ENCODE data around the gene AUNIP.

The AUNIP gene

GRCh38 chr1:25832336-25833037 is 26.8 kb downstream of the AUNIP start:
- no peak overlapping the region for H3K4me3 ChIP-seq (ENCODE audit: low read depth, low read length)

GRCh38 chr1:25831569-25832196 is 27.6 kb downstream of the AUNIP start:
- no peak overlapping the region for H3K4me3 ChIP-seq (ENCODE audit: low read depth, low read length)

GRCh38 chr1:25829046-25829445 is 30.2 kb downstream of the AUNIP start:
- H3K4me3 ChIP-seq (ENCODE audit: low read depth, low read length), result no peak overlapping the region

- H3K4me3 ChIP-seq (ENCODE audit: low read depth, low read length), result no peak overlapping the region
Measured at GRCh38 chr1:25828491-25828890, 30.8 kb downstream of the AUNIP start.

GRCh38 chr1:25826571-25826970 is 32.7 kb downstream of the AUNIP start:
- no peak overlapping the region for H3K4me3 ChIP-seq (ENCODE audit: low read depth, low read length)

- H3K4me3 ChIP-seq (ENCODE audit: low read depth, low read length), result no peak overlapping the region
Measured at GRCh38 chr1:25825605-25826004, 33.7 kb downstream of the AUNIP start.

- no peak overlapping the region for H3K4me3 ChIP-seq (ENCODE audit: low read depth, low read length)
Measured at GRCh38 chr1:25821630-25822091, 37.6 kb downstream of the AUNIP start.

GRCh38 chr1:25821112-25821476 is 38.2 kb downstream of the AUNIP start:
- peak overlapping the region; percentile 85 for H3K4me3 ChIP-seq (ENCODE audit: low read depth, low read length)

GRCh38 chr1:25820247-25821111 is 38.8 kb downstream of the AUNIP start:
- H3K4me3 ChIP-seq (ENCODE audit: low read depth, low read length), result peak overlapping the region; percentile 85

GRCh38 chr1:25819491-25820246 is 39.6 kb downstream of the AUNIP start, which contains the start of gene MTFR1L:
TSS of gene MTFR1L (plus strand) at chr1:25819954. CDS start at chr1:25823105, 3,151 bp downstream.
- peak within 1 kb of the TSS; percentile 85 for H3K4me3 ChIP-seq (ENCODE audit: low read depth, low read length)

GRCh38 chr1:25818569-25818968 is 40.7 kb downstream of the AUNIP start:
- no peak overlapping the region for H3K4me3 ChIP-seq (ENCODE audit: low read depth, low read length)

GRCh38 chr1:25817840-25818501 is 41.3 kb downstream of the AUNIP start:
- no peak overlapping the region for H3K4me3 ChIP-seq (ENCODE audit: low read depth, low read length)

- H3K4me3 ChIP-seq (ENCODE audit: low read depth, low read length), result no peak overlapping the region
Measured at GRCh38 chr1:25816112-25816718, 43.0 kb downstream of the AUNIP start.

- H3K4me3 ChIP-seq (ENCODE audit: low read depth, low read length), result no peak overlapping the region
Measured at GRCh38 chr1:25815208-25816111, 43.8 kb downstream of the AUNIP start.

GRCh38 chr1:25814549-25815087 is 44.6 kb downstream of the AUNIP start:
- no peak overlapping the region for H3K4me3 ChIP-seq (ENCODE audit: low read depth, low read length)

GRCh38 chr1:25813734-25814471 is 45.4 kb downstream of the AUNIP start:
- H3K4me3 ChIP-seq (ENCODE audit: low read depth, low read length), result no peak overlapping the region

- H3K4me3 ChIP-seq (ENCODE audit: low read depth, low read length), result no peak overlapping the region
Measured at GRCh38 chr1:25813071-25813733, 46.1 kb downstream of the AUNIP start.

All from iPS-11a (cell line).